IPS DF 6.9 (cell line): ENCODE measurements around the gene SLC24A3.

Experiments
- DNase-seq: peaks from one replicate; pipeline ENCODE4 v3.0.0-alpha.2; 2013; ENCODE audit warnings: low read depth, low spot score
- H3K27ac ChIP-seq: one replicate; pipeline ENCODE4 v1.5.1; 2013; ENCODE audit warnings: low read length, control low read depth
- H3K27me3 ChIP-seq: 2 replicates; pipeline ENCODE4 v1.6.1; 2013; ENCODE audit warnings: mild to moderate bottlenecking, low read length; ENCODE audit not compliant: control insufficient read depth, insufficient read depth
- H3K36me3 ChIP-seq: 2 replicates; pipeline ENCODE4 v1.6.1; 2013; ENCODE audit warnings: low read length; ENCODE audit not compliant: control insufficient read depth, insufficient read depth
- H3K4me1 ChIP-seq: 2 replicates; pipeline ENCODE4 v1.6.1; 2013; ENCODE audit warnings: low read length; ENCODE audit not compliant: control insufficient read depth, insufficient read depth
- H3K4me3 ChIP-seq: 2 replicates; pipeline ENCODE4 v1.5.1; 2013; ENCODE audit warnings: mild to moderate bottlenecking, low read length
- H3K9me3 ChIP-seq: 2 replicates; pipeline ENCODE4 v1.6.1; 2013; ENCODE audit warnings: low read length, inconsistent platforms; ENCODE audit not compliant: control insufficient read depth, insufficient read depth
- WGBS: extraction: QIAGEN DNeasy Blood & Tissue Kit; methylation state at CpG from one replicate; pipeline ENCODE4 v1.1.7; 2013; ENCODE audit warnings: mixed read lengths, missing lambda C conversion rate; ENCODE audit not compliant: insufficient read length, insufficient coverage; 5-methylcytosine and 5-hydroxymethylcytosine counted together

SLC24A3 gene

GRCh38 chr20:19236371-19237055 lies 24.1 kb downstream of the SLC24A3 start:
- Histone ChIP-seq H3K27me3 (no peaks in the 10 kb centered on the region), H3K4me3 (no peak overlapping the region), H3K9me3 (no peaks in the 10 kb centered on the region), H3K27ac (no peak overlapping the region), H3K36me3 (no peaks in the 10 kb centered on the region), H3K4me1 (no peaks in the 10 kb centered on the region)
- no CpG with 5 or more reads among the region's 7 CpGs for WGBS
- DNase-seq: no peak

GRCh38 chr20:19241440-19241839 lies 29.0 kb downstream of the SLC24A3 start:
- H3K36me3 ChIP-seq: no peaks in the 10 kb centered on the region
- no peak overlapping the region for H3K4me3 ChIP-seq
- no peaks in the 10 kb centered on the region for H3K27me3 ChIP-seq
- no peak for DNase-seq
- H3K9me3 ChIP-seq: no peaks in the 10 kb centered on the region
- H3K4me1 ChIP-seq: no peaks in the 10 kb centered on the region
- WGBS: no CpG with 5 or more reads among the region's 13 CpGs
- H3K27ac ChIP-seq: no peak overlapping the region

- Histone ChIP-seq H3K27me3 (no peaks in the 10 kb centered on the region), H3K9me3 (no peaks in the 10 kb centered on the region), H3K27ac (no peak overlapping the region), H3K4me1 (no peaks in the 10 kb centered on the region), H3K36me3 (no peaks in the 10 kb centered on the region), H3K4me3 (no peak overlapping the region)
- DNase-seq: no peak
- no CpG with 5 or more reads among the region's 8 CpGs for WGBS
These were observed 31.8 kb downstream of the SLC24A3 start for GRCh38 chr20:19244291-19244690.

DNA sequence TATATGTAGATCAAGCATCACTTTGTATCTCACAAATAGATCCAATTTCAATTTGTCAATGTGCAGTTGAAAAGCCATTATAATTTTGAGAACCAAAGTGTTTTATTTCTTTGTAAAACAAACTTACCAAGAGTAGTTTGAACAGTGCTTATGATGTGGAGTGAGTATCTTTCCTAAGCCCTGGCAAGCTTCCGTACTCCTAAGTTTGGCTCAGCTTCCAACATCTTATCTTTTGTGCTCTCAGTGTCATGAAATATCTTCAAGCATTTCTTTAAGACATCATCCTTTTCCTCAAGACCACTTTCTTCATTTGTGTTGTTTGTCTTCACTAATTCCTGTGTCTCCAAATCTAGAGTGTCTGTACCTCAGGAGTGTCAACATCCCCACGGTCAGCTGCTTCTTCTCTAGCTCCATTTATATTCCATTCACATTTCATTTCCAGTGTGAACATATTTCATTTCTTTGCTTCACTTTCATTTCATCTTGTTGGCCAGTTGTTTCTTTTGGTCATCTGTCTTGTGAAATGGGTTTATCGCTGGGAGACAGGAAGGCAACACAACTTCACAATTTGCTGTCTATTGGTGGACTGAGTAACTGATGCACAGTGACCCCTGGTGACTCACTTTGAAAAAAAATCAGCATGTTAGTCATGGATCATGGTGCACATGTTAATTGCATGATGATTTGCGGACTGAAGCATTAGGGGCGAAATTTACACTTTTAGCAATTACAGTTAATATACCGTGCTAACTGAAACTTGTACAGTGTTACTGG lies 36.9 kb downstream of the SLC24A3 start:
- Histone ChIP-seq H3K27me3 (no peaks in the 10 kb centered on the region), H3K9me3 (no peaks in the 10 kb centered on the region), H3K36me3 (no peaks in the 10 kb centered on the region), H3K4me3 (no peak overlapping the region), H3K4me1 (no peaks in the 10 kb centered on the region), H3K27ac (no peak overlapping the region)
- no peak for DNase-seq
- WGBS: no CpG with 5 or more reads among the region's 6 CpGs

- H3K27ac ChIP-seq: no peak overlapping the region
- H3K27me3 ChIP-seq: no peaks in the 10 kb centered on the region
- no peak overlapping the region for H3K4me3 ChIP-seq
- H3K9me3 ChIP-seq: no peaks in the 10 kb centered on the region
- DNase-seq: no peak
- H3K4me1 ChIP-seq: no peaks in the 10 kb centered on the region
- H3K36me3 ChIP-seq: no peaks in the 10 kb centered on the region
These were observed 37.9 kb downstream of the SLC24A3 start for GRCh38 chr20:19250346-19250745.

GRCh38 chr20:19251506-19251905 lies 39.1 kb downstream of the SLC24A3 start:
- no CpG with 5 or more reads among the region's 4 CpGs for WGBS
- DNase-seq: no peak
- Histone ChIP-seq H3K4me1 (no peaks in the 10 kb centered on the region), H3K4me3 (no peak overlapping the region), H3K27ac (no peak overlapping the region), H3K36me3 (no peaks in the 10 kb centered on the region), H3K9me3 (no peaks in the 10 kb centered on the region), H3K27me3 (no peaks in the 10 kb centered on the region)

- no peaks in the 10 kb centered on the region for H3K36me3 ChIP-seq
- H3K27me3 ChIP-seq: no peaks in the 10 kb centered on the region
- H3K9me3 ChIP-seq: no peaks in the 10 kb centered on the region
- no peak overlapping the region for H3K27ac ChIP-seq
- H3K4me1 ChIP-seq: no peaks in the 10 kb centered on the region
- no peak for DNase-seq
- WGBS: no CpG with 5 or more reads among the region's 3 CpGs
- H3K4me3 ChIP-seq: no peak overlapping the region
These were observed 39.5 kb downstream of the SLC24A3 start for GRCh38 chr20:19251958-19252357.

GRCh38 chr20:19252451-19253120 lies 40.1 kb downstream of the SLC24A3 start:
- no peak overlapping the region for H3K4me3 ChIP-seq
- no peaks in the 10 kb centered on the region for H3K9me3 ChIP-seq
- H3K36me3 ChIP-seq: no peaks in the 10 kb centered on the region
- no peaks in the 10 kb centered on the region for H3K4me1 ChIP-seq
- no CpG with 5 or more reads among the region's 5 CpGs for WGBS
- H3K27me3 ChIP-seq: no peaks in the 10 kb centered on the region
- DNase-seq: no peak
- no peak overlapping the region for H3K27ac ChIP-seq

DNA sequence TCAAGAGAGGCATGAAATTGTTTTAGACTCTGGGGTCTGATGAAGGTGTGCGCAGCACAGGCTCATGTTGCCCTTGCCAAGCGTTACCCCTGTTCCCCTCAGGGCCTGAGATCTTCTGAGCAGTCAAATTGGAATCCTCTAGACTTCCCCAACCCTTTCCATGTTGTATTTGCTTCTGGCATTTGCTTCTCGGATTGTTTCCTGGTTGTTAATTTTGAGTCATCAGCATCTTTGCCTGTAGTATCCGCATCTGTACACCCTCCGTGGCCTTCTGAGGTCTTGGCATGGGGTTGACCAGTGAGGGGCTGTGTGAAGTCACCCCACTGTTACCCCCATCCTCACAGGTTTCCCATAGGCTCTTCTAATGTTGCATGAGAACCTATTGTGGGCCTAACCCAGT lies 40.9 kb downstream of the SLC24A3 start:
- no peak for DNase-seq
- Histone ChIP-seq H3K4me1 (no peaks in the 10 kb centered on the region), H3K9me3 (no peaks in the 10 kb centered on the region), H3K27ac (no peak overlapping the region), H3K4me3 (no peak overlapping the region), H3K27me3 (no peaks in the 10 kb centered on the region), H3K36me3 (no peaks in the 10 kb centered on the region)
- no CpG with 5 or more reads among the region's 5 CpGs for WGBS

DNA sequence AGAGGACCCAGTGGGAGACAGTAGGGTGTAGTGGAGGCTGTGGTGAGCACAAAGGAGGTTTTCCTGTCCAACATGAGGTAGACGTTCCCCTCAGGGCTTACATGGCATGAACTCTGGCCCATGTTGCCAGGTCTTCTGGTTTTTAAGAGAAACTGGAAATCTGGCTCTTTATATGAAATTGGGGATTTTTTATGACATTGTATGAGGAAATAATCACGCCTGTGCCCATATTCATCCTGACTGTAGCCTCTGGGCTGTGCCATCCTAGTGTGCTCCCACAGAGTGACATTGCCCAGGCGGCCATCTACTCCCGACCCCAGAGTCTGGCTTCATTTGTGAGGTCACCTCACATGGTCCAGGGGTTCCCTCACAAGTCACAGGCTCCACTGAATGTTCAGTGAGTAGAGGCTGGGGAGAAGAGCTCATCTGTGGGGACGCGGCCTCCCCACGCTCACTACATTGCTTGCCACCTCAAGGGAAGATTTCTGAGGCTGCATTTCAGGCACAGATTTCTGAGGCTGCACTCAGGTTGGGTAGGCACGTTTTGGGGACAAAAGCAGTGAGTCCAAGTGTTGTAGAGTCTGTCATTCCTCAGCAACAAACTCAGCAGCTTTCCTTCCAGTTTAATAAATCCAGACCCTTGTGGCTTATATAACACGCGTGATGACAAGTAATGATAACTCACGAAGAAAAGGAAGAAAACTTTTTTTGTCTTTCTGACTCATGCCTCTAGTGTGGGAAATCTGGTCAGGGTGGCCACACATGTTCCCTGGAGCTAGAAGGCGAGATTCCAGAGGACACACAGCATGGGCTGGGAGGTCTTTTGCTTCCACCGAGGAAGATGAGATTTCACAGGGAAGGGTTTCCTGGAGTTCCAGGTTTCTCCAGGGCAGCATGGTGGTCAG lies 41.7 kb downstream of the SLC24A3 start:
- no peaks in the 10 kb centered on the region for H3K9me3 ChIP-seq
- no peaks in the 10 kb centered on the region for H3K27me3 ChIP-seq
- H3K27ac ChIP-seq: no peak overlapping the region
- H3K4me1 ChIP-seq: no peaks in the 10 kb centered on the region
- DNase-seq: no peak
- H3K36me3 ChIP-seq: no peaks in the 10 kb centered on the region
- no CpG with 5 or more reads among the region's 13 CpGs for WGBS
- no peak overlapping the region for H3K4me3 ChIP-seq
